ENCODE measurements around the gene PSME3. TPM values are rescaled to one million over a fixed set of nuclear protein-coding genes. Genes with fewer than 3 reads are reported as not detected.

Gene PSME3
- total and polyA plus RNA-seq, 2 of the 13 experiments (the other 11 are each of a cell fraction or from before 2014, with no cell fraction given): 66.3 to 135 TPM

DNA sequence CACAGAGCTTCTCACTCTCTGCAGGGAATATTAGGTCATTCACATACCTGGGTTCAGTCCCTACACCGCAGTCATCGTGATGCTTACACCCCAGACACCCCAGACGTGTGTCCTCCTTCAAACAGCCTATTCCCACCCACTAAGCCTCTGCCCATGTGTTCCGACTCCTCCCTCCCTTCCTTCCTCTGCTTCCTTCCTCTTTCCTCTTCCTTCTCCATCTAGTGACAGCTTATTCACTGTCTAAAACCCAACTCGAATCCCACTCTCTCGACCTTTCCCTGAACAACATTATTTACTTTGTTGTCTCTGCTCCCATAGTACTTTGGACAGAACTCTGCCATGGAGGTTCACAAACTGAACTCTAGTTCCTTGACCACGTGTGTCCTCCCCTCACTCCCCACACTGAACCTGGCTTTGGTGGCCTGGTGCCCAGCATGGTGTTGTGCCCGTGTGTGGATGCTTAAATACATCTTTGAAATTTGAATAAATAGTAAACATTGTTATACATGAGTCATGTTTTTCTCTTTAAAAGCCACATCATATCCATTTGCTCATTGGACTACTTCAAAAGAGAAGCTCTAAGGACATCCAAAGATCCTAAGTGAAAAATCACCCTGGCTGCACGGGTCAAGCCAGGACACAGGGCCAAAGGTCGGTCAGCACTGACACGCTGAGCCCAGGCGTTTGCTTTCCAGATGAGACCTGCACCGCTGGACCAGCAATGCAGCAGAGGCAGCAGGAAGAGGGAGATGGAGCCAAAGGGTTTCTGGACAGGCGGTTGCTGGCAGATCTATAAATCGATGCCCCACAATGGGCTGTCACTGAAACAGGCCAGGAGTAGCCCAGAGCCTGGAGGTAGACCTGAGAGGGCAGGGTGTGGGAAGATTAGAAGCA, 53.3 kb downstream of the PSME3 start (continued):
- TF ChIP-seq BRD4 (CRISPR knock-in tag; IDR thresholded peaks at IDR 0.05): 0 out of 2 replicates have a peak, but pooled peaks have one; percentile 36
- TF ChIP-seq ZNF570 (CRISPR knock-in tag; IDR thresholded peaks at IDR 0.05; ENCODE audit: borderline replicate concordance): no peak
- peak; percentile 68; the same call in 1 of the 2 replicates for TF ChIP-seq AHDC1 (CRISPR knock-in tag; IDR thresholded peaks at IDR 0.05; ENCODE audit: borderline replicate concordance)
- TF ChIP-seq NONO (IDR thresholded peaks at IDR 0.05): no peak
- TF ChIP-seq NONO (CRISPR knock-in tag; conservative IDR thresholded peaks at IDR 0.05): peak; percentile 96
- peak; percentile 56; the same call in 1 of the 2 replicates for TF ChIP-seq ZNF800 (CRISPR knock-in tag; IDR thresholded peaks at IDR 0.05)
- TF ChIP-seq, protein P1, sequence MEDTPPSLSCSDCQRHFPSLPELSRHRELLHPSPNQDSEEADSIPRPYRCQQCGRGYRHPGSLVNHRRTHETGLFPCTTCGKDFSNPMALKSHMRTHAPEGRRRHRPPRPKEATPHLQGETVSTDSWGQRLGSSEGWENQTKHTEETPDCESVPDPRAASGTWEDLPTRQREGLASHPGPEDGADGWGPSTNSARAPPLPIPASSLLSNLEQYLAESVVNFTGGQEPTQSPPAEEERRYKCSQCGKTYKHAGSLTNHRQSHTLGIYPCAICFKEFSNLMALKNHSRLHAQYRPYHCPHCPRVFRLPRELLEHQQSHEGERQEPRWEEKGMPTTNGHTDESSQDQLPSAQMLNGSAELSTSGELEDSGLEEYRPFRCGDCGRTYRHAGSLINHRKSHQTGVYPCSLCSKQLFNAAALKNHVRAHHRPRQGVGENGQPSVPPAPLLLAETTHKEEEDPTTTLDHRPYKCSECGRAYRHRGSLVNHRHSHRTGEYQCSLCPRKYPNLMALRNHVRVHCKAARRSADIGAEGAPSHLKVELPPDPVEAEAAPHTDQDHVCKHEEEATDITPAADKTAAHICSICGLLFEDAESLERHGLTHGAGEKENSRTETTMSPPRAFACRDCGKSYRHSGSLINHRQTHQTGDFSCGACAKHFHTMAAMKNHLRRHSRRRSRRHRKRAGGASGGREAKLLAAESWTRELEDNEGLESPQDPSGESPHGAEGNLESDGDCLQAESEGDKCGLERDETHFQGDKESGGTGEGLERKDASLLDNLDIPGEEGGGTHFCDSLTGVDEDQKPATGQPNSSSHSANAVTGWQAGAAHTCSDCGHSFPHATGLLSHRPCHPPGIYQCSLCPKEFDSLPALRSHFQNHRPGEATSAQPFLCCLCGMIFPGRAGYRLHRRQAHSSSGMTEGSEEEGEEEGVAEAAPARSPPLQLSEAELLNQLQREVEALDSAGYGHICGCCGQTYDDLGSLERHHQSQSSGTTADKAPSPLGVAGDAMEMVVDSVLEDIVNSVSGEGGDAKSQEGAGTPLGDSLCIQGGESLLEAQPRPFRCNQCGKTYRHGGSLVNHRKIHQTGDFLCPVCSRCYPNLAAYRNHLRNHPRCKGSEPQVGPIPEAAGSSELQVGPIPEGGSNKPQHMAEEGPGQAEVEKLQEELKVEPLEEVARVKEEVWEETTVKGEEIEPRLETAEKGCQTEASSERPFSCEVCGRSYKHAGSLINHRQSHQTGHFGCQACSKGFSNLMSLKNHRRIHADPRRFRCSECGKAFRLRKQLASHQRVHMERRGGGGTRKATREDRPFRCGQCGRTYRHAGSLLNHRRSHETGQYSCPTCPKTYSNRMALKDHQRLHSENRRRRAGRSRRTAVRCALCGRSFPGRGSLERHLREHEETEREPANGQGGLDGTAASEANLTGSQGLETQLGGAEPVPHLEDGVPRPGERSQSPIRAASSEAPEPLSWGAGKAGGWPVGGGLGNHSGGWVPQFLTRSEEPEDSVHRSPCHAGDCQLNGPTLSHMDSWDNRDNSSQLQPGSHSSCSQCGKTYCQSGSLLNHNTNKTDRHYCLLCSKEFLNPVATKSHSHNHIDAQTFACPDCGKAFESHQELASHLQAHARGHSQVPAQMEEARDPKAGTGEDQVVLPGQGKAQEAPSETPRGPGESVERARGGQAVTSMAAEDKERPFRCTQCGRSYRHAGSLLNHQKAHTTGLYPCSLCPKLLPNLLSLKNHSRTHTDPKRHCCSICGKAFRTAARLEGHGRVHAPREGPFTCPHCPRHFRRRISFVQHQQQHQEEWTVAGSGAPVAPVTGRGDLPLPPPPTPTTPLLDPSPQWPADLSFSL (CRISPR knock-in tag; IDR thresholded peaks at IDR 0.05): no peak
- TF ChIP-seq GATA4 (IDR thresholded peaks at IDR 0.05; ENCODE audit: borderline replicate concordance, low read depth): no peak
- TF ChIP-seq ZSCAN22 (CRISPR knock-in tag; IDR thresholded peaks at IDR 0.05): no peak
- TF ChIP-seq ARNTL (CRISPR knock-in tag; IDR thresholded peaks at IDR 0.05): peak; percentile 83; the same call in 1 of the 2 replicates
- no peak for TF ChIP-seq RBFOX2 (IDR thresholded peaks at IDR 0.05; ENCODE audit: low read depth, low read length)
- TF ChIP-seq THAP11 (CRISPR knock-in tag; IDR thresholded peaks at IDR 0.05): peak; percentile 70; the same call in 1 of the 2 replicates
- no peak for TF ChIP-seq ZNF670 (CRISPR knock-in tag; IDR thresholded peaks at IDR 0.05; ENCODE audit: borderline replicate concordance)
- peak; percentile 92 for TF ChIP-seq NR2C2 (CRISPR knock-in tag; IDR thresholded peaks at IDR 0.05; ENCODE audit: borderline replicate concordance)

Data from HepG2 (cell line).